WTC11 (cell line): ENCODE data around the gene DCBLD2. TPM values are rescaled to one million over a fixed set of nuclear protein-coding genes. Genes with fewer than 3 reads are reported as not detected.

Experiments used
- ATAC-seq: fragments of 200-7000 bp; cut with Tn5 transposase; 2 replicates; pipeline ENCODE4 v1.10.0; 2021; ENCODE audit warnings: mild to moderate bottlenecking, moderate library complexity
- CTCF ChIA-PET: fragments of 300-600 bp; sonication (Branson Sonifier 250); formaldehyde crosslinking; loops from one replicate; lab custom pipeline; 2021; ENCODE audit warnings: antibody characterized with exemption; lab: Charles Lee
- POLR2A ChIA-PET: fragments of 350-600 bp; sonication (Branson Sonifier 250); formaldehyde crosslinking; loops from one replicate; lab custom pipeline; 2021; ENCODE audit warnings: antibody characterized with exemption; lab: Charles Lee
- DNase-seq: peaks from one replicate; pipeline ENCODE4 v3.0.0; 2021; ENCODE audit warnings: low spot score
- H3K27ac Mint-ChIP-seq: 2 replicates; pipeline ENCODE4 v1.8.0; 2021; ENCODE audit warnings: mixed read lengths
- H3K27me3 Mint-ChIP-seq: 2 replicates; pipeline ENCODE4 v1.8.0; 2021; ENCODE audit warnings: low read depth, mild to moderate bottlenecking, moderate library complexity, mixed read lengths
- H3K36me3 Mint-ChIP-seq: 2 replicates; pipeline ENCODE4 v1.8.0; 2021; ENCODE audit warnings: mixed read lengths
- H3K4me1 Mint-ChIP-seq: 2 replicates; pipeline ENCODE4 v1.8.0; 2022; ENCODE audit warnings: mixed read lengths
- H3K4me3 Mint-ChIP-seq: 2 replicates; pipeline ENCODE4 v1.8.0; 2021; ENCODE audit warnings: mild to moderate bottlenecking, moderate library complexity, mixed read lengths
- H3K9me3 Mint-ChIP-seq: 2 replicates; pipeline ENCODE4 v1.8.0; 2021; ENCODE audit warnings: mixed read lengths
- AR ChIP-seq: fragments of 250-450 bp; sonication (Bioruptor Pico); IDR thresholded peaks from 2 replicates; pipeline ENCODE4 v1.9.0; 2021; ENCODE audit warnings: mild to moderate bottlenecking
- CTCF ChIP-seq: fragments of 200-600 bp; IDR thresholded peaks from 2 replicates; pipeline ENCODE4 v1.8.0; 2022; ENCODE audit warnings: antibody characterized with exemption
- E2F4 ChIP-seq: sonication (generic); formaldehyde crosslinking; IDR thresholded peaks from 2 replicates; pipeline ENCODE4 v1.8.1; 2022; ENCODE audit warnings: low read depth, mild to moderate bottlenecking, moderate library complexity, missing genetic modification reagents, borderline replicate concordance
- GTF2I ChIP-seq: fragments of 250-450 bp; sonication (Bioruptor Pico); conservative IDR thresholded peaks from 2 replicates; pipeline ENCODE4 v1.4.0; 2021; ENCODE audit warnings: mild to moderate bottlenecking
- MAX ChIP-seq: sonication (generic); formaldehyde crosslinking; IDR thresholded peaks from 2 replicates; pipeline ENCODE4 v1.8.0; 2022; ENCODE audit warnings: mild to moderate bottlenecking, missing genetic modification reagents
- NFATC4 ChIP-seq: fragments of 250-450 bp; sonication (Bioruptor Pico); IDR thresholded peaks from 2 replicates; pipeline ENCODE4 v1.9.0; 2021; ENCODE audit warnings: mild to moderate bottlenecking
- PRDM15 ChIP-seq: sonication (generic); formaldehyde crosslinking; IDR thresholded peaks from 2 replicates; pipeline ENCODE4 v1.8.0; 2022; ENCODE audit warnings: missing genetic modification reagents
- SMAD4 ChIP-seq: sonication (generic); formaldehyde crosslinking; IDR thresholded peaks from 2 replicates; pipeline ENCODE4 v1.8.0; 2022; ENCODE audit warnings: mild to moderate bottlenecking, missing genetic modification reagents
- TCF7 ChIP-seq: sonication (generic); formaldehyde crosslinking; IDR thresholded peaks from 2 replicates; pipeline ENCODE4 v1.8.0; 2022; ENCODE audit warnings: mild to moderate bottlenecking, low read depth, missing genetic modification reagents, moderate library complexity
- USF1 ChIP-seq: sonication (generic); formaldehyde crosslinking; IDR thresholded peaks from 2 replicates; pipeline ENCODE4 v1.8.0; 2022; ENCODE audit warnings: mild to moderate bottlenecking, missing genetic modification reagents
- ZNF425 ChIP-seq: fragments of 250-450 bp; sonication (Bioruptor Pico); conservative IDR thresholded peaks from 2 replicates; pipeline ENCODE4 v1.9.0; 2021; ENCODE audit warnings: mild to moderate bottlenecking
- total RNA-seq: library from RNA; stranded (reverse); gene quantifications from 3 replicates; pipeline ENCODE4 v1.2.3, GENCODE V29; 2021

Gene DCBLD2
- total RNA-seq, 1 experiment from 2014 or later = 47.9 TPM

- ChIA-PET CTCF (interaction anchor here (1.2 kb wide), 1 partner anchor 173 kb away, joined by 6 read pairs; no protein-coding TSS in a partner anchor), POLR2A (no interaction called here)
- Mint-ChIP-seq H3K4me3 (no peak overlapping the region), H3K9me3 (no peaks in the 10 kb centered on the region), H3K36me3 (peaks cover 26% of the 10 kb centered on the region), H3K27me3 (no peaks in the 10 kb centered on the region), H3K4me1 (peaks cover 14% of the 10 kb centered on the region), H3K27ac (no peak overlapping the region)
- ATAC-seq = no peak
- TF ChIP-seq NFATC4 (CRISPR knock-in tag) (no peak), TCF7 (CRISPR knock-in tag) (no peak), ZNF425 (CRISPR knock-in tag) (no peak), AR (CRISPR knock-in tag) (no peak), E2F4 (CRISPR knock-in tag) (no peak), USF1 (CRISPR knock-in tag) (no peak), GTF2I (CRISPR knock-in tag) (no peak), PRDM15 (no peak), SMAD4 (CRISPR knock-in tag) (no peak)
- no peak for DNase-seq
Observed at GRCh38 chr3:98821063-98821462, 80.4 kb downstream of the DCBLD2 start.

GRCh38 chr3:98817547-98818041 lies 83.9 kb downstream of the DCBLD2 start:
- peaks cover 29% of the 10 kb centered on the region for H3K36me3 Mint-ChIP-seq
- H3K9me3 Mint-ChIP-seq = no peaks in the 10 kb centered on the region
- no peak overlapping the region for H3K4me3 Mint-ChIP-seq
- H3K4me1 Mint-ChIP-seq = peaks cover 14% of the 10 kb centered on the region
- no peak overlapping the region; the same call in 1 of the 2 replicates for H3K27ac Mint-ChIP-seq
- TF ChIP-seq MAX (CRISPR knock-in tag) (no peak), CTCF (peak; percentile 70)
- no peaks in the 10 kb centered on the region for H3K27me3 Mint-ChIP-seq
- ATAC-seq (peak; percentile 77), DNase-seq (no peak)
- POLR2A ChIA-PET = interaction anchor here (0.9 kb wide), 1 partner anchor 84 kb away, joined by 3 read pairs; the partner anchor contains the start of gene DCBLD2
- CTCF ChIA-PET = interaction anchor here (0.5 to 2.8 kb wide), 23 partner anchors 10 to 941 kb away, joined by 3 to 75 read pairs (median 4); no protein-coding TSS in a partner anchor
